22Rv1 (cell line): ENCODE data around the gene ATL3.

Source experiments
- H3K27ac ChIP-seq: fragments of 450-650 bp; 2 replicates; pipeline ENCODE4 v1.5.1; 2017
- ZFX ChIP-seq: fragments of 450-650 bp; IDR thresholded peaks from 2 replicates; pipeline ENCODE4 v1.6.1; 2017; ENCODE audit warnings: antibody characterized with exemption, borderline replicate concordance
- TF ChIP-seq, protein P1 (sequence below): fragments of 450-650 bp; IDR thresholded peaks from 2 replicates; pipeline ENCODE4 v1.5.1; 2017; ENCODE audit warnings: mild to moderate bottlenecking

Gene ATL3

DNA sequence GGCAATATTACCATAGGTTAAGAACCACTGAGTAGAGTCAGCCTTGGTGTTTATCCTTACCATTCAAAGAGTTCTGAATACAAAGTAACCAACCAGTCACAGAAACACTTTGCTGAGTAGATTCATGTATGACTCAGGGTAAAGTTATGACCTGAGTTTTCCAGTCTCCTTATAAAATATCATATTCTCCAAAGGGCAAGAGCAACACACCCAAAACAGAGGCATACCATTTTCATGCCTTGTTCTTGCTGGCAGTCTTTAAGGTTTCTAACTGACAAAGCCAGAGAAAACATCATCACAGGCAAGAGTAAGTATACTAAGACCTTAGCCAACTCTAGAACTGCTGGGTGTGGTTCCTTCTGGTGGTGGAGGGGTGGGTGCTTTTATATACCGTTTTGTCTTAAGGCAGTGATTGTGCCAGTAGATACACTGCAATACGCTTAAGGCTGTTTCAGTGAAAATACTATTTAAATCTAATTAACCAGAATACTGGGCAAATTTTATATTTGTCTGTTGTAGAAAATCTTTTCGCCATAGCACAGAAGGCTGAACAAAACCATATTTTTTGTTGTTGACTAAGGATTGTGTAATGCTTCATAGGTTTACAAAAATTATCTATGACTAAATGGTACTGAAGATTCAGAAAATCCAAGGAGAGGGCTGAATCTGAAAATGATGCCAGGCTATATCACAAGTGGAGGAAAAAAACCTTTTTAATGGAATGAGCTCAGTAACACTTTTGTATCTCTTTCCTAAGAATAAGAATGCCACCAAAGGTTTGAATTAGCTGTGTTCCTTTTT lies 3.0 kb downstream of the ATL3 start:
- no peak for TF ChIP-seq ZFX
- TF ChIP-seq, protein P1, sequence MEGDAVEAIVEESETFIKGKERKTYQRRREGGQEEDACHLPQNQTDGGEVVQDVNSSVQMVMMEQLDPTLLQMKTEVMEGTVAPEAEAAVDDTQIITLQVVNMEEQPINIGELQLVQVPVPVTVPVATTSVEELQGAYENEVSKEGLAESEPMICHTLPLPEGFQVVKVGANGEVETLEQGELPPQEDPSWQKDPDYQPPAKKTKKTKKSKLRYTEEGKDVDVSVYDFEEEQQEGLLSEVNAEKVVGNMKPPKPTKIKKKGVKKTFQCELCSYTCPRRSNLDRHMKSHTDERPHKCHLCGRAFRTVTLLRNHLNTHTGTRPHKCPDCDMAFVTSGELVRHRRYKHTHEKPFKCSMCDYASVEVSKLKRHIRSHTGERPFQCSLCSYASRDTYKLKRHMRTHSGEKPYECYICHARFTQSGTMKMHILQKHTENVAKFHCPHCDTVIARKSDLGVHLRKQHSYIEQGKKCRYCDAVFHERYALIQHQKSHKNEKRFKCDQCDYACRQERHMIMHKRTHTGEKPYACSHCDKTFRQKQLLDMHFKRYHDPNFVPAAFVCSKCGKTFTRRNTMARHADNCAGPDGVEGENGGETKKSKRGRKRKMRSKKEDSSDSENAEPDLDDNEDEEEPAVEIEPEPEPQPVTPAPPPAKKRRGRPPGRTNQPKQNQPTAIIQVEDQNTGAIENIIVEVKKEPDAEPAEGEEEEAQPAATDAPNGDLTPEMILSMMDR, result no peak
- no peak overlapping the region for H3K27ac ChIP-seq

DNA sequence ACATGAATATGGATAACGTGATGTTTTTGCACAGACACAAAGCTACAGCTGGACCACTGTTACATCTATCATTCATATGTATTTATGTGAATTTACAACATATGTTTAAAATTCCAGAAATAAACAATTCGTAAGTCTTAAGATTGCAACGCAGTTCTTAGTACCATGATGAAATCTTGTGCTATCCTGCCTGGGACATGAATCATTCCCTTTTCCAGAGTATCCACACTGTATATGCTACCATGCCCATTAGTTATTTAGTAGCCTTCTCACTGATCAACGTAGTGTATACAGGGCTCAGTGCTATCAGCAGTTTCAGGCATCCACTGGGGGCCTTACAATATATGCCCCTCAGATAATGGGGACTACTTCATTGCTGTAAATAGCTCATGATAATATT lies 4.3 kb downstream of the ATL3 start:
- H3K27ac ChIP-seq, result no peak overlapping the region
- TF ChIP-seq ZFX, result no peak
- TF ChIP-seq, protein P1, result no peak

DNA sequence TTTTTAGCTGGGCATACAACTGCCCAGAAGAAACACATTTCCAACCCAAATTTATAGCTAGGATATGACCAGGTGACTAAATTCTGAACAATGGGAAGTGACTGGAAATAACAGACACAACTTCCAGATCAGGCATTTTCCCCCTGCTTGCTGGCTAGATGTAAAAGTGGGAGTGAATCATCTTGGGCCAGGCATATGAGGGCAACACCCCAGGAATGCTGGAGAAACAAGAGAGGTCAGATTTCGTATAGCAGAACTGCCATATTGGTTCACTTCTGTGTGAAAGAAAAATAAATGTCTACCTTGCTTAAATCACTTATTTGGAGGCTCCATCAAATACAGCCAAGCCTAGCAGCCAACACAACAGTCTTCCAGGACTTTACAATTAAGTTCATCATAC lies 7.4 kb downstream of the ATL3 start:
- TF ChIP-seq, protein P1, result no peak
- no peak overlapping the region for H3K27ac ChIP-seq

DNA sequence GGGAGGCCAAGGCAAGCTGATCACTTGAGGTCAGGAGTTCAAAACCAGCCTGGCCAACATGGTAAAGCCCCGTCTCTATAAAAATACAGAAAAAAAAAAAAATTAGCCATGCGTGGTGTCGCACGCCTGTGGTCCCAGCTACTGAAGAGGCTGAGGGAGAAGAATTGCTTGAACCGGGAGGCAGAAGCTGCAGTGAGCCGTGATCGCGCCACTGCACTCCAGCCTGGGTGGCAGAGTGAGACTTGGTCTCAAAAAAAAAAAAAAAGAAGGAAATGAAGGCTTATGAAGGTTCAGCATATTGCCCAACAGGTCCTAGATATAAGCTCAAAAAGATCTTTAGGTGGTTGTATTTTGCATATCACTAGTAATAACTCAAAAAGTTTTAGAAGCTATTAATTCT lies 10.2 kb downstream of the ATL3 start:
- H3K27ac ChIP-seq, result no peak overlapping the region
- TF ChIP-seq ZFX, result no peak
- TF ChIP-seq, protein P1, result no peak

DNA sequence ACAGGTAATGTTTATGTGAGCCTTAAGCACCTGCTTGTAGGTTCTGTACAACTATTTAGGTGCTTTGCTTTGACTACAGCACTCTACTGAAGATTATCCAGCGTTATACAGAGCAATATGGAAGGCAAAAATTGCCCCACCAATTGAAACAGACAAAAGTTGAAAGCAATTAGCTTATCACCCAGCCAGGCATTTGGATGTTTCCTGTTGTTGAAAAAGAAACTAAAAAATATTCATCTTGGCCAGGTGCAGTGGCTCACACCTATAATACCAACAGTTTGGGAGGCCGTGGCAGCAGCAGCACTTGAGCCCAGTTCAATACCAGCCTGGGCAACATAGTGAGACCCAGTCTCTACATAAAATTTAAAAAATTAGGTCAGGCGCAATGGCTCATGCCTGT lies 18.5 kb downstream of the ATL3 start:
- H3K27ac ChIP-seq, result no peak overlapping the region
- TF ChIP-seq, protein P1, result no peak
- no peak for TF ChIP-seq ZFX

DNA sequence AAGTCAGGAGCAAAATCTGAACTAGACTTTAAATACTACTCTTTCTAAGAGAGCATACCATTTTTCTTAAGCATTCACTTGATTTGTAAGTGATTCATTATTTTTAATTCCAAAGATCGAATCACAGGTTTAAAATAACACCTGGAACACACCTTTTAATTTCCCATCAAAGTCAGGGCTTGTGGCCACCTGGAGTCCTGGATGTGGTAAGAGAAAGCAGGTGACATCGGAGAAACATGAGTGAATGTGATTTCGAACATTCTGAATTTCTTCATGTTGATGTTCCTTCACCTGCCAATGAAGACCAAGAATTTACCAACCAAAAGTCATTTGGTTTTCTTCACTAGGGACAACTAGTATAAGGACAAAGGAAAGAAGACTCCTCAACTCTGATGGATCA lies 28.0 kb downstream of the ATL3 start:
- no peak overlapping the region for H3K27ac ChIP-seq
- TF ChIP-seq, protein P1, result no peak
- no peak for TF ChIP-seq ZFX

DNA sequence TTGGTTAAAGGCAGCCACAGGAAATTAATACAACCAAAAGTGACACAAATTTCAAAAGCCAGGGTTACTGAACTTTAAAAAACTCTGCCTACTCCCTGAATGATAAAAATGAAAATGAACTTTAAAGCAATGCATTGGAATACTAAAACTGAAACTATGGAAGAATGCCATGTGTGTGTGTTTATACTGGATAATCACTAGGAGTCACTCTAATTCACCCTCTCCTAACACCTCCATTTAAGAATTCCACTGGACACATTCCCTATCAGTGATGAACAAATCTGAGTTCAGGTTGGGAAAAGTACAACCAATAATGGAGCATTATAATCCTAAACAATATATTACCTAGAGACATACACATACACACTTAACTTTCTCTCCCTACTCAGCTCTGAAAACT lies 29.4 kb downstream of the ATL3 start:
- H3K27ac ChIP-seq, result no peak overlapping the region; the same call in 1 of the 2 replicates
- no peak for TF ChIP-seq ZFX
- TF ChIP-seq, protein P1, result peak; percentile 38
